B cell (primary cell): ENCODE data around the gene EEA1. TPM values are rescaled to one million over a fixed set of nuclear protein-coding genes. Genes with fewer than 3 reads are reported as not detected.

ENCODE experiments used
- ATAC-seq: fragments of 200-7000 bp; cut with Tn5 transposase; one replicate; pipeline ENCODE4 v1.10.0; 2021; ENCODE audit warnings: low read depth, mild to moderate bottlenecking, moderate number of reproducible peaks, moderate library complexity
- CTCF ChIA-PET: fragments of 350-600 bp; sonication (Branson Sonifier 250); formaldehyde crosslinking; loops from one replicate; lab custom pipeline; 2021; ENCODE audit warnings: antibody characterized with exemption, inconsistent platforms; lab: Charles Lee
- POLR2A ChIA-PET: fragments of 350-600 bp; sonication (Branson Sonifier 250); formaldehyde crosslinking; loops from one replicate; lab custom pipeline; 2021; ENCODE audit warnings: antibody characterized with exemption; lab: Charles Lee
- DNase-seq: peaks from one replicate; pipeline ENCODE4 v3.0.0; 2013
- H2AFZ ChIP-seq: 2 replicates; pipeline ENCODE4 v1.6.1; 2012; ENCODE audit warnings: mild to moderate bottlenecking, low read depth, low read length; ENCODE audit not compliant: insufficient read depth, poor library complexity, severe bottlenecking
- H3K27ac ChIP-seq, 2 donors: 1 replicate in 1 of 2; 2 replicates in 1 of 2; pipeline ENCODE4 v1.5.1; 2012 to 2013; ENCODE audit warnings: low read length in 2 of 2, mild to moderate bottlenecking in 2 of 2, moderate library complexity in 1 of 2
- H3K27me3 ChIP-seq, 4 experiments: fragments of 200-600 bp in 1 of 4; sonication (generic) in 1 of 4; replicated peaks in 1 of 4; 1 replicate in 2 of 4; 2 replicates in 2 of 4; pipeline versions ENCODE4 v1.6.1 to v1.7.0; 2013 to 2016; ENCODE audit warnings: low read length in 3 of 4, mild to moderate bottlenecking in 2 of 4, mixed read lengths in 1 of 4, moderate library complexity in 1 of 4; ENCODE audit not compliant: insufficient read depth in 4 of 4, control insufficient read depth in 3 of 4; ENCODE audit errors: control extremely low read depth in 1 of 4
- H3K36me3 ChIP-seq, 2 experiments: replicated peaks in 1 of 2; 1 replicate in 1 of 2; 2 replicates in 1 of 2; pipeline versions ENCODE4 v1.6.1 to v1.7.1; 2013; ENCODE audit warnings: low read length in 1 of 2; ENCODE audit not compliant: insufficient read depth in 2 of 2, control insufficient read depth in 1 of 2; ENCODE audit errors: control extremely low read depth in 1 of 2, extremely low read depth in 1 of 2
- H3K4me1 ChIP-seq, 2 donors: fragments of 200-600 bp in 1 of 2; sonication (generic) in 1 of 2; 1 replicate in 1 of 2; 2 replicates in 1 of 2; pipeline versions ENCODE4 v1.5.1 to v1.6.1; 2013 to 2017; ENCODE audit warnings: low read length in 2 of 2; ENCODE audit not compliant: control insufficient read depth in 2 of 2, insufficient read depth in 2 of 2
- H3K4me2 ChIP-seq: replicated peaks from 2 replicates; pipeline ENCODE3; 2012; ENCODE audit warnings: mild to moderate bottlenecking, low read depth, low read length; ENCODE audit not compliant: poor library complexity, severe bottlenecking
- H3K4me3 ChIP-seq, 5 experiments: fragments of 200-600 bp in 1 of 5; sonication (generic) in 1 of 5; 1 replicate in 3 of 5; 2 replicates in 2 of 5; pipeline versions ENCODE4 v1.5.1 to v1.7.0; 2011 to 2016; ENCODE audit warnings: low read length in 4 of 5, mild to moderate bottlenecking in 4 of 5, low read depth in 2 of 5, control low read depth in 1 of 5, moderate library complexity in 1 of 5; ENCODE audit not compliant: insufficient read depth in 1 of 5; ENCODE audit errors: control extremely low read depth in 1 of 5, extremely low read depth in 1 of 5
- H3K79me2 ChIP-seq: fragments of 200-600 bp; sonication (generic); one replicate; pipeline ENCODE4 v1.6.0; 2016; ENCODE audit warnings: low read length; ENCODE audit not compliant: control insufficient read depth, insufficient read depth
- H3K9ac ChIP-seq: fragments of 200-600 bp; sonication (generic); 2 replicates; pipeline ENCODE4 v1.6.1; 2017; ENCODE audit warnings: mild to moderate bottlenecking, low read length, moderate library complexity
- H3K9me3 ChIP-seq, 3 donors: one replicate each; pipeline versions ENCODE4 v1.6.1 to v1.7.1; 2013; ENCODE audit warnings: low read length in 2 of 3; ENCODE audit not compliant: control insufficient read depth in 2 of 3, insufficient read depth in 1 of 3; ENCODE audit errors: control extremely low read depth in 1 of 3
- H4K20me1 ChIP-seq: 2 replicates; pipeline ENCODE4 v1.6.0; 2012; ENCODE audit warnings: mild to moderate bottlenecking, low read length; ENCODE audit not compliant: insufficient read depth, control insufficient read depth, poor library complexity, severe bottlenecking
- H3K27ac Mint-ChIP-seq: one replicate; pipeline ENCODE4 v1.8.0; 2021; ENCODE audit warnings: mixed read lengths
- H3K27me3 Mint-ChIP-seq: one replicate; pipeline ENCODE4 v1.8.0; 2021; ENCODE audit warnings: mixed read lengths
- H3K4me1 Mint-ChIP-seq: one replicate; pipeline ENCODE4 v1.8.0; 2021; ENCODE audit warnings: mixed read lengths
- H3K4me3 Mint-ChIP-seq: one replicate; pipeline ENCODE4 v1.8.0; 2021; ENCODE audit warnings: mixed read lengths
- H3K9me3 Mint-ChIP-seq: one replicate; pipeline ENCODE4 v1.8.0; 2022; ENCODE audit warnings: mixed read lengths; ENCODE audit not compliant: insufficient read depth
- CTCF ChIP-seq: fragments of 200-600 bp; IDR thresholded peaks from one replicate; pipeline ENCODE4 v1.8.0; 2022; ENCODE audit warnings: antibody characterized with exemption, mild to moderate bottlenecking
- EZH2 ChIP-seq: IDR thresholded peaks from 2 replicates; pipeline ENCODE4 v1.6.1; 2012; ENCODE audit warnings: borderline replicate concordance, low read depth, mild to moderate bottlenecking, moderate library complexity, low read length; ENCODE audit not compliant: insufficient read depth, poor library complexity, severe bottlenecking
- WGBS: methylation state at CpG from one replicate; pipeline ENCODE4 v1.1.5; 2013; ENCODE audit warnings: missing lambda C conversion rate; ENCODE audit not compliant: insufficient coverage; 5-methylcytosine and 5-hydroxymethylcytosine counted together
- intact Hi-C: fragments of 100-400 bp; cut with micrococcal nuclease; formaldehyde crosslinking; loops from one replicate; pipeline ENCODE4 v1.10.0; 2022
- polyA plus RNA-seq: library from polyadenylated mRNA; depleted of rRNA; stranded (reverse); fragments of >200 nt; gene quantifications from 2 replicates; pipeline ENCODE4 v1.2.3, GENCODE V29; 2012
- total RNA-seq, 2 donors: library from RNA; stranded (reverse); fragments of 120-200 nt in 1 of 2; gene quantifications; 1 replicate in 1 of 2; 2 replicates in 1 of 2; pipeline versions ENCODE4 v1.2.3 to v1.2.4, GENCODE V29; 2013 to 2022

The EEA1 gene
- total and polyA plus RNA-seq, 2 donors (not counting 1 experiment from before 2014, with no cell fraction given): 1.8 to 26.3 TPM

DNA sequence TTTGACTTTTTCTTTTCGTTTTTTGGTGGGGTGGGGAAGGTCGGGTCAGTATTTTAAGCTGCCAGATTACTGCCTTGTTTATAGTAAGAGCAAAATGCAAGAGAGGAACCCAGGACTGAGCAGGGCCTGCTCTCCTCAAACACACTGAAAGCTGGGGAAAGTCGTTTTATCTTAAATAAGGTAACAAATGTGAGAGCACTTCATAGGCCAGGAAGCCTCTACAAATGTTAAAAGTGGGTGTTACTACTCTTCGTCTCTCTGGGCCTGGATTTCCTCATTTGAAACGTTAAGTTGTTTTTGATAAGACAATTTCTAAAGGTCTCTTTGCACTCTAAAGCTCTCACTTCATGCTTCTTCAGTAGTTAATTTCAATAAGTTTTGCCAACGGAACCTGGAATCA, 192.5 kb downstream of the EEA1 start:
- Histone ChIP-seq H2AFZ (no peak overlapping the region), H3K79me2 (no peaks in the 10 kb centered on the region), H3K4me3 (no peak overlapping the region), H3K9ac (no peak overlapping the region), H3K27ac (no peak overlapping the region), H3K4me1 (no peaks in the 10 kb centered on the region), H3K27me3 (no peaks in the 10 kb centered on the region), H3K4me2 (no peak overlapping the region), H3K9me3 (no peaks in the 10 kb centered on the region), H3K36me3 (peaks cover 0 to 8% of the 10 kb centered on the region in 2 experiments), H4K20me1 (no peaks in the 10 kb centered on the region)
- WGBS: 100% methylated on average over 1 of the region's 6 CpGs
- CTCF ChIA-PET: no interaction called here
- H3K27ac Mint-ChIP-seq: no peak overlapping the region
- ATAC-seq (no peak), DNase-seq (no peak)
- POLR2A ChIA-PET: no interaction called here
- TF ChIP-seq CTCF: no peak
- no peak for TF ChIP-seq EZH2
- no peaks in the 10 kb centered on the region for H3K4me1 Mint-ChIP-seq
- no peak overlapping the region for H3K4me3 Mint-ChIP-seq
- H3K9me3 Mint-ChIP-seq: peaks cover 4% of the 10 kb centered on the region
- no peaks in the 10 kb centered on the region for H3K27me3 Mint-ChIP-seq
- intact Hi-C loops: no loop called here

GRCh38 chr12:92735131-92735721, 193.9 kb downstream of the EEA1 start:
- no peak overlapping the region for H3K4me3 Mint-ChIP-seq
- Histone ChIP-seq H3K27me3 (no peaks in the 10 kb centered on the region), H3K27ac (no peak overlapping the region), H3K9ac (no peak overlapping the region), H3K4me3 (no peak overlapping the region), H3K9me3 (no peaks in the 10 kb centered on the region), H3K4me1 (no peaks in the 10 kb centered on the region), H4K20me1 (no peaks in the 10 kb centered on the region), H3K79me2 (no peaks in the 10 kb centered on the region), H3K4me2 (no peak overlapping the region), H2AFZ (no peak overlapping the region), H3K36me3 (peaks cover 0 to 12% of the 10 kb centered on the region in 2 experiments)
- WGBS: 80% methylated on average over 1 of the region's 3 CpGs
- ChIA-PET CTCF (no interaction called here), POLR2A (no interaction called here)
- no peaks in the 10 kb centered on the region for H3K4me1 Mint-ChIP-seq
- ATAC-seq: no peak
- no peak overlapping the region for H3K27ac Mint-ChIP-seq
- H3K9me3 Mint-ChIP-seq: peaks cover 4% of the 10 kb centered on the region
- no peak for DNase-seq
- H3K27me3 Mint-ChIP-seq: no peaks in the 10 kb centered on the region
- TF ChIP-seq CTCF (no peak), EZH2 (no peak)
- intact Hi-C loops: no loop called here
